Ascending aorta (tissue), 2 donors: ENCODE measurements around the gene FNTB. TPM values are rescaled to one million over a fixed set of nuclear protein-coding genes. Genes with fewer than 3 reads are reported as not detected.

Experiments used
- DNase-seq, 2 donors: peaks; one replicate each; pipeline ENCODE4 v3.0.0-alpha.2; 2019; ENCODE audit warnings: low spot score in 2 of 2
- H3K27ac ChIP-seq, 2 donors: fragments of 200-600 bp; sonication (generic); one replicate each; pipeline ENCODE4 v1.5.1; 2016 to 2017; ENCODE audit warnings: mild to moderate bottlenecking in 1 of 2
- H3K27me3 ChIP-seq: fragments of 200-600 bp; sonication (generic); one replicate; pipeline ENCODE4 v1.5.1; 2017
- H3K36me3 ChIP-seq, 2 donors: fragments of 200-600 bp; sonication (generic); one replicate each; pipeline ENCODE4 v1.5.1; 2016
- H3K4me1 ChIP-seq, 2 donors: fragments of 200-600 bp; sonication (generic); one replicate each; pipeline ENCODE4 v1.5.1; 2016 to 2017; ENCODE audit warnings: mild to moderate bottlenecking in 1 of 2
- H3K4me3 ChIP-seq, 2 donors: fragments of 200-600 bp; sonication (generic); one replicate each; pipeline ENCODE4 v1.5.1; 2016 to 2017; ENCODE audit warnings: mild to moderate bottlenecking in 1 of 2
- H3K9me3 ChIP-seq, 2 donors: fragments of 200-600 bp; sonication (generic); one replicate each; pipeline ENCODE4 v1.5.1; 2016
- intact Hi-C: fragments of 100-400 bp; cut with DNase I; formaldehyde crosslinking; loops from one replicate; pipeline ENCODE4 v1.15.1; 2023
- total RNA-seq: library from RNA; depleted of rRNA; stranded (reverse); fragments of >200 nt; gene quantifications from one replicate; pipeline ENCODE4 v1.1.0, GENCODE V29; 2016
- TF ChIP-seq, protein P1 (sequence below), 3 experiments: fragments of 200-600 bp in 2 of 3; fragments of 450-650 bp in 1 of 3; sonication (generic) in 2 of 3; IDR thresholded peaks; one replicate each; pipeline ENCODE4 v1.5.1; 2016 to 2019; ENCODE audit warnings: antibody characterized with exemption in 3 of 3, mild to moderate bottlenecking in 1 of 3, moderate library complexity in 1 of 3

The FNTB gene
- total RNA-seq, 1 donor from 2014 or later: 13.9 TPM

DNA sequence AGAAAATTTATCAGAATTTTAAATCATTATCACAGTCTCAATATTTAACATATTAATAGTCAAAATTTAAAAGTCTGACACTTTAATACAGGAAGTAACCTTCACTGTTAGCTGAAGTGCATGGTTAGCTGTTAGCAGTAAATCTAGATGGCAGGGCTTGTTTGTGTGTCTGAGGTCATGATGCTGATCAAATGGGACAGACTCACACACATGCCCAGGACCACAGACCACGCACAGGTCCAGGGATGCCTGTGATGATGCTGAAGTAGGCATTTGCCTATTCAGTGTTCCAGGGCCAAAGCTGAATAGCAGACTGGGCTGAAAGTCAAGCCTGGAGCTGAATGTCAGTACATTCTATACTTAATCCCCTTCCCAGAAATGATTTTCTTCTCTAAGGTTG lies 20.5 kb downstream of the FNTB start:
- no peaks in the 10 kb centered on the region for H3K4me1 ChIP-seq
- H3K4me3 ChIP-seq: no peak overlapping the region
- TF ChIP-seq, protein P1, sequence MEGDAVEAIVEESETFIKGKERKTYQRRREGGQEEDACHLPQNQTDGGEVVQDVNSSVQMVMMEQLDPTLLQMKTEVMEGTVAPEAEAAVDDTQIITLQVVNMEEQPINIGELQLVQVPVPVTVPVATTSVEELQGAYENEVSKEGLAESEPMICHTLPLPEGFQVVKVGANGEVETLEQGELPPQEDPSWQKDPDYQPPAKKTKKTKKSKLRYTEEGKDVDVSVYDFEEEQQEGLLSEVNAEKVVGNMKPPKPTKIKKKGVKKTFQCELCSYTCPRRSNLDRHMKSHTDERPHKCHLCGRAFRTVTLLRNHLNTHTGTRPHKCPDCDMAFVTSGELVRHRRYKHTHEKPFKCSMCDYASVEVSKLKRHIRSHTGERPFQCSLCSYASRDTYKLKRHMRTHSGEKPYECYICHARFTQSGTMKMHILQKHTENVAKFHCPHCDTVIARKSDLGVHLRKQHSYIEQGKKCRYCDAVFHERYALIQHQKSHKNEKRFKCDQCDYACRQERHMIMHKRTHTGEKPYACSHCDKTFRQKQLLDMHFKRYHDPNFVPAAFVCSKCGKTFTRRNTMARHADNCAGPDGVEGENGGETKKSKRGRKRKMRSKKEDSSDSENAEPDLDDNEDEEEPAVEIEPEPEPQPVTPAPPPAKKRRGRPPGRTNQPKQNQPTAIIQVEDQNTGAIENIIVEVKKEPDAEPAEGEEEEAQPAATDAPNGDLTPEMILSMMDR (IDR thresholded peaks at IDR 0.05): no peak
- DNase-seq: no peak
- H3K27ac ChIP-seq: no peak overlapping the region
- H3K9me3 ChIP-seq: no peaks in the 10 kb centered on the region
- H3K27me3 ChIP-seq: no peaks in the 10 kb centered on the region
- peaks cover 0 to 9% of the 10 kb centered on the region in 2 donors for H3K36me3 ChIP-seq
- intact Hi-C loops: no loop called here

DNA sequence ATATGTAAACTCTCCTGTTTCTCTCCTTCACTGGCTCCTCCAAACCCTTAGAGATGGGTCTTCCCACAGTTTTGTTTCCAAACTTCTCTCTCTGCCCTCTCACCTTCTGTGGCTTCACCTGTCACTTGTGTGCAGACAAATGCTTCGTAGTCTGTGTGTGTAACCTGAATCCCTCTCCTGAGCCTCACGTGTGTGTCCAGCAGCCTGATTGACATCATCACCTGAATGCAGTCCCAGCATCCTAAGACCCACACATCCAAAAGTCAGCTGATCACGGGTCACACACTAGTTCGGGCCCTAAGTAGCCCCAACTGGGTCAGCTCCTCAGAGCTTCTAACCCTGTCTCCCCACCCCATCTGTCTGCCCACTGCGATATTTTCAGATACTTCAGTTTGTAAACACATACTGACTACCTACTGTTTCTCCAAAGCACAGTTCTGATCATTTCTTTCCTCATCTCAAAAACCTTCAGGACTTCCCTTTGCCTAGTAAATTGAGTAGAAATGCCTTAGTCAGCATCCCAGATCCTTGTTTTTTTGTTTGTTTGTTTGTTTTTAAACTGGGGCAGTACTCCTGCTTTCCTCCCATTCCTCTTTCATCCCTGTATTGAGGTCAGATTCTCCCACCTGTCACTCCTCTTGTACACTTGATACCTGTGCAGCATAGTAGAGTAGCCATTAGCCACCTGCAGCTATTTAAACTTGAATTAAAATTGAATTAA lies 23.7 kb downstream of the FNTB start:
- Histone ChIP-seq H3K27me3 (no peaks in the 10 kb centered on the region), H3K36me3 (peaks cover 5 to 29% of the 10 kb centered on the region in 2 donors), H3K9me3 (no peaks in the 10 kb centered on the region), H3K4me1 (no peaks in the 10 kb centered on the region), H3K27ac (no peak overlapping the region), H3K4me3 (no peak overlapping the region)
- intact Hi-C loops: no loop called here
- DNase-seq: no peak
- TF ChIP-seq, protein P1 (IDR thresholded peaks at IDR 0.05): no peak

DNA sequence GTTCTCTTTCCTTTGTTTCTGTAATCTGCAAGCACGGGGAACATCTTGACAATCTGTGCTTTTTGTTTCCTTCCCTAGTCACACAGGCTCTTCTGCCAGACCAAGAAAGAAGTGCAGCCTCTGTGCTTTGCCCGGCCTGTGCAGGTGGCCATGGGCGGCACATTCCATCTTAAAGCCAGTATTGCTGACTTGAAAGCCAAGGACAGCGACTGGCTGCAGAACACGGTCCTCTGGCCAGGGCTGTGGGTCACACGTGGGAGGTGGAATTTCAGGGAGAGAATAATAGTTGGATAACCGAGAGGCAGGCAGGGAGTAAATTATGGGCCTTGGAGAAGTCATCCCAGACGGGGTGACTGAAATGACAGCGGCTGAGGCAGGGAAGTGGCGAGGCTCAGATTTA lies 24.8 kb downstream of the FNTB start:
- Histone ChIP-seq H3K4me3 (no peak overlapping the region), H3K36me3 (peaks cover 5 to 37% of the 10 kb centered on the region in 2 donors), H3K4me1 (no peaks in the 10 kb centered on the region), H3K27ac (no peak overlapping the region), H3K9me3 (no peaks in the 10 kb centered on the region), H3K27me3 (no peaks in the 10 kb centered on the region)
- intact Hi-C loops: no loop called here
- TF ChIP-seq, protein P1 (IDR thresholded peaks at IDR 0.05): no peak
- DNase-seq: no peak

DNA sequence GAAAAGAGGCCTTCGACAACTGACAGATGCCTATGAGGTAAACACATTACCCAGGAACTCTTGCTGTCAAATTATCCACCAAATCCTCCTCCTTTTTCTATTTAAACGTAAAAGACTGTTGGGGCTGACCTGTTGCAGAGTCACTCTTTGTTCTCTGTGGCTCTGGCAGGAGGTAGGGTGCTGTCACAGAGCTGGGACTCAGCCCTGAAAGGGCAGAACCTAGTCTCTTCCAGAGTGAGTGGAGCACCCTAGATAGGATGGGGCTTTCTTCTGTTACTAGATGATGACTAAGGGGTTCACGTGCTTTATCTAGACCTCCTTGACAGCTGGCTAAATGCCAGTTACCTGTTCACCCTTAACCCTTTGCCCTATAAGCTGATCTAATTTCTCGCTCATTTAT lies 25.7 kb downstream of the FNTB start:
- H3K4me1 ChIP-seq: no peaks in the 10 kb centered on the region

DNA sequence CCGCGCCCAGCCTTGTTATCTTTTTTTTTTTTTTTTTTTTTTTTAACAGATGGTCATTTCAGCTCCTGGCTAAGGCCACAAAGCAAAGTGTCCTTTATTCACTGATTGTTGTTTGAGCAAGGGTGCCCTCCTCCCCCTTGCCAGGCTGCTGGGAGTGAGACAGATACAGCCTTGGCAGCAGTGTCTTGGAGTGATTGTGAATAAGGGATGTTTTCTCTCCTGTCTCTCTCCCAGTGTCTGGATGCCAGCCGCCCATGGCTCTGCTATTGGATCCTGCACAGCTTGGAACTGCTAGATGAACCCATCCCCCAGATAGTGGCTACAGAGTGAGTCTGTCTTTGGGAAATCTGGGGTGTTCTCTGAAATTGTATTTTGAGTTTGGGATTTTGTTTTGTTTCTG lies 28.7 kb downstream of the FNTB start:
- Histone ChIP-seq H3K4me1 (no peaks in the 10 kb centered on the region), H3K27ac (no peak overlapping the region), H3K9me3 (no peaks in the 10 kb centered on the region), H3K4me3 (no peak overlapping the region), H3K27me3 (no peaks in the 10 kb centered on the region), H3K36me3 (peaks cover 5 to 39% of the 10 kb centered on the region in 2 donors)
- DNase-seq: no peak
- TF ChIP-seq, protein P1 (IDR thresholded peaks at IDR 0.05): no peak
- intact Hi-C loops: no loop called here

More for the DNA sequence above, 25.7 kb downstream of the FNTB start:
- intact Hi-C loops: no loop called here
- no peak for DNase-seq
- no peaks in the 10 kb centered on the region for H3K9me3 ChIP-seq
- TF ChIP-seq, protein P1 (IDR thresholded peaks at IDR 0.05): no peak
- no peak overlapping the region for H3K4me3 ChIP-seq
- H3K27me3 ChIP-seq: no peaks in the 10 kb centered on the region
- no peak overlapping the region for H3K27ac ChIP-seq
- peaks cover 5 to 39% of the 10 kb centered on the region in 2 donors for H3K36me3 ChIP-seq
